Measurements from ENCODE around the gene CHKA. TPM values are rescaled to one million over a fixed set of nuclear protein-coding genes. Genes with fewer than 3 reads are reported as not detected.
A peak's percentile ranks its signal among the peaks of the same experiment; 100 is the strongest.

The CHKA gene
- total and polyA plus RNA-seq, 2 donors from 2014 or later, result 23.2 to 26.3 TPM

DNA sequence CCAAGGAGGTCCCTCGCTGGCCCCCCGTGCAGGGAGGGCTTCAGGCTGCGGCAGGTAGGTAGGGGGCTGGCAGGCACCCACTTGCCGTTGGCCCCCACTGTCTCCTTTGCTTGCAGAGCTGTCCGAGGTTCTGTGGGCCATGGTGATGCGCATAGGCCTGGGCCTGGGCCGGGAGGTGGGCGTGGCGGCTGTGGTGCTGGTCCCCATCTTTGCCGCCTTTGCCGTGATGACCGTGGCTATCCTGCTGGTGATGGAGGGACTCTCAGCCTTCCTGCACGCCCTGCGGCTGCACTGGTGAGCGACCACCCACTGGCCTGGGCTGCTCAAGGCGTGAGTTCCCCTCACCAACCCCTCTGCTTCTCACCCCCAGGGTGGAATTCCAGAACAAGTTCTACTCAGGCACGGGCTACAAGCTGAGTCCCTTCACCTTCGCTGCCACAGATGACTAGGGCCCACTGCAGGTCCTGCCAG lies 70.8 kb downstream of the CHKA start:
- no peaks in the 10 kb centered on the region for H3K4me1 ChIP-seq (ENCODE audit: control insufficient read depth in 2 of 3, insufficient read depth in 2 of 3, low read depth in 1 of 3, low read length in 3 of 3)
- no peaks in the 10 kb centered on the region for H3K9me3 ChIP-seq (ENCODE audit: control insufficient read depth in 2 of 3, insufficient read depth in 1 of 3, low read length in 3 of 3)
- DNase-seq, result no peak
- TF ChIP-seq, protein P1, sequence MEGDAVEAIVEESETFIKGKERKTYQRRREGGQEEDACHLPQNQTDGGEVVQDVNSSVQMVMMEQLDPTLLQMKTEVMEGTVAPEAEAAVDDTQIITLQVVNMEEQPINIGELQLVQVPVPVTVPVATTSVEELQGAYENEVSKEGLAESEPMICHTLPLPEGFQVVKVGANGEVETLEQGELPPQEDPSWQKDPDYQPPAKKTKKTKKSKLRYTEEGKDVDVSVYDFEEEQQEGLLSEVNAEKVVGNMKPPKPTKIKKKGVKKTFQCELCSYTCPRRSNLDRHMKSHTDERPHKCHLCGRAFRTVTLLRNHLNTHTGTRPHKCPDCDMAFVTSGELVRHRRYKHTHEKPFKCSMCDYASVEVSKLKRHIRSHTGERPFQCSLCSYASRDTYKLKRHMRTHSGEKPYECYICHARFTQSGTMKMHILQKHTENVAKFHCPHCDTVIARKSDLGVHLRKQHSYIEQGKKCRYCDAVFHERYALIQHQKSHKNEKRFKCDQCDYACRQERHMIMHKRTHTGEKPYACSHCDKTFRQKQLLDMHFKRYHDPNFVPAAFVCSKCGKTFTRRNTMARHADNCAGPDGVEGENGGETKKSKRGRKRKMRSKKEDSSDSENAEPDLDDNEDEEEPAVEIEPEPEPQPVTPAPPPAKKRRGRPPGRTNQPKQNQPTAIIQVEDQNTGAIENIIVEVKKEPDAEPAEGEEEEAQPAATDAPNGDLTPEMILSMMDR (IDR thresholded peaks at IDR 0.05; ENCODE audit: borderline replicate concordance, extremely low read depth, insufficient read depth), result no peak
- no peaks in the 10 kb centered on the region for H3K27me3 ChIP-seq (ENCODE audit: control insufficient read depth, insufficient read depth, low read length)
- H3K36me3 ChIP-seq (ENCODE audit: control insufficient read depth in 2 of 3, insufficient read depth in 3 of 3, low read length in 3 of 3), result peaks cover 0 to 8% (median 0%) of the 10 kb centered on the region in 3 donors
- FAIRE-seq, result no peak
- intact Hi-C loops (cut with DNase I), result no loop called here
- H3K27ac ChIP-seq (ENCODE audit: low read depth in 2 of 2, low read length in 2 of 2), result no peak overlapping the region
- no peak overlapping the region for H3K9ac ChIP-seq (ENCODE audit: low read length in 3 of 3)
- H3K4me3 ChIP-seq (ENCODE audit: low read length in 3 of 3), result no peak overlapping the region

DNA sequence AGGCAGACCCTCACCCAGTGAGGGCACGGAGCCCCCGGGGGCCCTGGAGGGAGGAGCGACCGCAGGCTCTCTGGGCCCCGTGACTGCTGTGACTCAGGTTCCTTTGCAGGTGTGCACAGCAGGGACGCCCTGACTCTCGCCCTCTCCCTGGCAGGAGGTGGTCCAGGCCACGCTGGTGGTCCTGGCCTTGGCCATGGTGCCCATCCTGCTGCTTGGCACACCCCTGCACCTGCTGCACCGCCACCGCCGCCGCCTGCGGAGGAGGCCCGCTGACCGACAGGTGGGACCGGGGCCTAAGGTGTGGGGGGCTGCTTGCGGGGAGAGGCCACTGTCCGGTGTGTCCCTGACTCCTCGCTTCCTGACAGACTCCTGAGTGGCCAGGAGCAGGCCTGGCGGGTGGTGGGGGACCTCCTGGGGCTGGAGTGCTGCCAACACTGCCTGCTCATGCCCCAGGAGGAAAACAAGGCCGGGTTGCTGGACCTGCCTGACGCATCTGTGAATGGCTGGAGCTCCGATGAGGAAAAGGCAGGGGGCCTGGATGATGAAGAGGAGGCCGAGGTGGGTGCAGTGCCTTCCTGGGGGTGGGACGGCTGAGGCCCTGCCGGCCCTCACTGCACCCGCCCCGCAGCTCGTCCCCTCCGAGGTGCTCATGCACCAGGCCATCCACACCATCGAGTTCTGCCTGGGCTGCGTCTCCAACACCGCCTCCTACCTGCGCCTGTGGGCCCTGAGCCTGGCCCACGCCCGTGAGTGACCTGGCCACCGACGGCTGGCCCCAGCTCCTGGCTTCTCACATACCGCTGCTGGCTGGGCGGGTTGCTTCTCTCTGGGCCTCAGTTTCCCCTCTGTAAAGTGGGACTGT lies 71.4 kb downstream of the CHKA start:
- FAIRE-seq (no peak), DNase-seq (peak in 1 of 5 donors; percentile 41)
- intact Hi-C loops (cut with DNase I), result no loop called here
- no peak overlapping the region for H3K27ac ChIP-seq (ENCODE audit: low read depth in 2 of 2, low read length in 2 of 2)
- H3K4me3 ChIP-seq (ENCODE audit: low read length in 3 of 3), result no peak overlapping the region
- no peaks in the 10 kb centered on the region for H3K4me1 ChIP-seq (ENCODE audit: control insufficient read depth in 2 of 3, insufficient read depth in 2 of 3, low read depth in 1 of 3, low read length in 3 of 3)
- no peak overlapping the region for H3K9ac ChIP-seq (ENCODE audit: low read length in 3 of 3)
- TF ChIP-seq, protein P1 (IDR thresholded peaks at IDR 0.05; ENCODE audit: borderline replicate concordance, extremely low read depth, insufficient read depth), result no peak
- no peaks in the 10 kb centered on the region for H3K27me3 ChIP-seq (ENCODE audit: control insufficient read depth, insufficient read depth, low read length)
- H3K9me3 ChIP-seq (ENCODE audit: control insufficient read depth in 2 of 3, insufficient read depth in 1 of 3, low read length in 3 of 3), result no peaks in the 10 kb centered on the region
- peaks cover 0 to 8% (median 0%) of the 10 kb centered on the region in 3 donors for H3K36me3 ChIP-seq (ENCODE audit: control insufficient read depth in 2 of 3, insufficient read depth in 3 of 3, low read length in 3 of 3)

DNA sequence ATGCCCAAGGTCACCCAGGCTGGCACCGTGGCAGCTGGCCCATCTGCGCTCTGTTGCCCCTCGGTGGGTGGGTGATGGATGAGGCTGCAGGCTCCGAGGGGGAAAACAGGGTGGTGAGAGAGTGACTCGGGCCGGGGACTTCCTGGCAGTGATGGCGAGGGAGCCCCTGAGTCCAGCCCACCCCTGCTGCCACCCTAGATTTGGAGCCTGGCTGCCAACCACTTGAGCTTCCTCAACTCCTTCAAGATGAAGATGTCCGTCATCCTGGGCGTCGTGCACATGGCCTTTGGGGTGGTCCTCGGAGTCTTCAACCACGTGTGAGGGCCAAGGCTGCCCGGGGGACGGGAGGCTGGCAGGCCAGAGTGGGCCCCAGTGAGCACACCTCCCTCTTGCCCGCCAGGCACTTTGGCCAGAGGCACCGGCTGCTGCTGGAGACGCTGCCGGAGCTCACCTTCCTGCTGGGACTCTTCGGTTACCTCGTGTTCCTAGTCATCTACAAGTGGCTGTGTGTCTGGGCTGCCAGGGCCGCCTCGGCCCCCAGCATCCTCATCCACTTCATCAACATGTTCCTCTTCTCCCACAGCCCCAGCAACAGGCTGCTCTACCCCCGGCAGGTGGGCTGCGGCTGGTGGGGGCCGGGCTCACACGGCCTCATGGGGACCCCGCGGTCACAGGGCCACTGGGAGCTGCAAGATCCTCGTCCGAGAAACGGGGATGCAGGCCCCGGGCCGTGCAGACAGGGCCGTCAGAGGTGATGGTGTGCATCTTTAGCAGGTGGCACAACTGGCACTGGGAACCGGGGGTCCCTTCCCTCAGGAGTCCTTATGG lies 72.3 kb downstream of the CHKA start:
- Histone ChIP-seq H3K4me3 (ENCODE audit: low read length in 3 of 3) (no peak overlapping the region), H3K27ac (ENCODE audit: low read depth in 2 of 2, low read length in 2 of 2) (no peak overlapping the region), H3K9ac (ENCODE audit: low read length in 3 of 3) (no peak overlapping the region), H3K4me1 (ENCODE audit: control insufficient read depth in 2 of 3, insufficient read depth in 2 of 3, low read depth in 1 of 3, low read length in 3 of 3) (no peaks in the 10 kb centered on the region), H3K36me3 (ENCODE audit: control insufficient read depth in 2 of 3, insufficient read depth in 3 of 3, low read length in 3 of 3) (peaks cover 0 to 8% (median 0%) of the 10 kb centered on the region in 3 donors), H3K9me3 (ENCODE audit: control insufficient read depth in 2 of 3, insufficient read depth in 1 of 3, low read length in 3 of 3) (no peaks in the 10 kb centered on the region), H3K27me3 (ENCODE audit: control insufficient read depth, insufficient read depth, low read length) (no peaks in the 10 kb centered on the region)
- intact Hi-C loops (cut with DNase I), result no loop called here
- TF ChIP-seq, protein P1 (IDR thresholded peaks at IDR 0.05; ENCODE audit: borderline replicate concordance, extremely low read depth, insufficient read depth), result no peak
- DNase-seq, result peak in 1 of 5 donors; percentile 24
- no peak for FAIRE-seq
